HG03045 (cell line): ENCODE results near the gene SCAMP3.
"Not testable (repeated sequence)": the region's sequence is repeated elsewhere in the genome, so short reads cannot be mapped to it uniquely, and the experiment has no call there.

Experiments
- ATAC-seq: cut with Tn5 transposase; IDR thresholded peaks from one replicate; pipeline ENCODE4 v1.9.1; 2021; ENCODE audit warnings: mild to moderate bottlenecking, moderate library complexity; ENCODE audit not compliant: unreplicated experiment

Gene SCAMP3

GRCh38 chr1:155261852-155262673 lies at the start of gene SCAMP3:
Gene SCAMP3 (minus strand): TSS chr1:155262360. CDS start chr1:155262151, 209 bp downstream.
- peak; percentile 90 for ATAC-seq

DNA sequence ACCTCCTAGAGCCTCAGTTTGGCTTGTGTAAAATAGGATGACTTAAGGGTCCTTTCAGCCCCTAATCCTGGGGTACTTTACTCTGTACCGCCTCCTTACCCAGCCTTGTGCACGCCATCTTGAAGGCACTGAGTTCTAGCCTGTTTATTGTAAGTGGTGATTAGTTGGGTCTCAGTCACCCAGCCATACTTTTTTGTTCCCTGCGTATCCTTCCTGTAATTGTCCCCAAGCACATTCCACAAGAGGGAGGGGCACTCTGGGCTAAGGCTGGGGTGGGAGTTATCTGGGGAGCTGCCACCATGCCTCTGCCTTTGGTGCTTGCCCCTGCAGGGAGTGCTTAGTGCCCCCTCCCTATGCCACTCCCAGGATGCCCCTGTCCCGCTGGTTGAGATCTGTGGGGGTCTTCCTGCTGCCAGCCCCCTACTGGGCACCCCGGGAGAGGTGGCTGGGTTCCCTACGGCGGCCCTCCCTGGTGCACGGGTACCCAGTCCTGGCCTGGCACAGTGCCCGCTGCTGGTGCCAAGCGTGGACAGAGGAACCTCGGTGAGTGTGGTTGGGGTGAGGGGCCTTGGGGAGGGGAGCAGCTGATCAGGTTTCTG lies 47.4 kb upstream of the SCAMP3 start:
- ATAC-seq = no peak

DNA sequence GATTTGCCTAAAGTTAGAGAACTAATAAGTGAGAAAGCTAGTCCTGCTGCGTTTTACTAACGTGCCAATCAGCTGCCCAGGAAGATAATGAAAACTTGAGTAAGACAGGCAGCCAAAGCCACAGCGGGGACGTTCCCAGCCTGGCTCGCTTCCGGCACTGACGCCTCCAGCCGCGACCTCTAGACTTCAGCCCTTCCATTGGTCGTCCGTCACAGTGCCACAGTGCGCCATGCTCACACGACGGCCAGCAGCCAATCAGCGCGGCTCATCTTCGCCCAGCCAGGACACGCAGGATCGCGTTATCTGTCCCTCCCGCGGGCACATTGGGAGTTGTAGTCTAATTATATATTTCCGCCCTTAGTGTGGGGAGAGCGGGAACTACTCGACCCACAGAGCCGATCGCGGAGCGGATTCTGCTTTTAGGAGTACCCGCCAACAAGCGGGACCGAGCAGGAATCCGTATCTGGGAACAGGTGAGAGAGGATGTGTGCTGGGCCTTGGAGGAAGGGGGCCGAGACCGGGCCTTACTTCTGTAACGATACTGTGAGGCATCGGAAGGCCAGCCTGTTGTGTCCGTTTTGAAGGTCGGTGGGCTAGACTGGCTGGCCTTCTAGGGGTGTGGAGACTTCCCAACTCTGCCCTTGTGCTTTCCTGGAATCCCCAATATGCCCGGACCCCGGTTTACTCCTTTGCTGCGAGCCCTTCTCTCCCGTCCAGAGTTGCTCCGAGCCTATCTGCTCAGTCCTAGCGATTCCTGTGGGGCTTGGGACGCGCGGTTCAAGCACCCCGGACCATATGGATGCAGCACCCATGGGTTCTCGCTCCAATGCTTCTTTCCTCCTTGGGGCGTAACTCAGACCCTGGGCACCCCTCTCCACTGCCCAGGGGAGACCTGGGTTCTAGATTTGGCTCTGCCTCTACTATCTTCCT lies 46.6 kb upstream of the SCAMP3 start, which contains the start of gene FDPS:
Gene FDPS (plus strand): TSS at position 374 of the 930 bp plus-strand sequence. CDS start 924 bp downstream, outside the sequence.
- ATAC-seq = peak; percentile 95

DNA sequence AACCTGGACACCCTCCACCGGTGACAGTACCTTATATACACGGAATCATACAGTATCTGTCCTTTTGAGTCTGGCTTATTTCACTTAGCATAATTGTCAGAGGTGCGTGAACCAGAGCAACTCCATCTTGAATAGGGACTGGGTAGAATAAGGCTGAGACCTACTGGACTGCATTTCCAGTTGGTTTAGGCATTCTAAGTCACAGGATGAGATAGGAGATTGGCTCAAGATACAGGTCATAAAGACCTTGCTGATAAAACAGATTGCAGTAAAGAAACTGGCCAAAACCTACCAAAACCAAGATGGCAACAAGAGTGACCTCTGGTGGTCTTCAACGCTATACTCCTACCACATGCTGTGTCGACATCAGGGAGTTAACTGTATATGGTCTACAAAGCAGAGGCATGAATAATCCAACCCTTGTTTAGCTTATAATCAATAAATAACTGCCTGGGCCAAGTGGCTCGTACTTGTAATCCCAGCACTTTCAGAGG lies 45.1 kb upstream of the SCAMP3 start:
- ATAC-seq = no peak

DNA sequence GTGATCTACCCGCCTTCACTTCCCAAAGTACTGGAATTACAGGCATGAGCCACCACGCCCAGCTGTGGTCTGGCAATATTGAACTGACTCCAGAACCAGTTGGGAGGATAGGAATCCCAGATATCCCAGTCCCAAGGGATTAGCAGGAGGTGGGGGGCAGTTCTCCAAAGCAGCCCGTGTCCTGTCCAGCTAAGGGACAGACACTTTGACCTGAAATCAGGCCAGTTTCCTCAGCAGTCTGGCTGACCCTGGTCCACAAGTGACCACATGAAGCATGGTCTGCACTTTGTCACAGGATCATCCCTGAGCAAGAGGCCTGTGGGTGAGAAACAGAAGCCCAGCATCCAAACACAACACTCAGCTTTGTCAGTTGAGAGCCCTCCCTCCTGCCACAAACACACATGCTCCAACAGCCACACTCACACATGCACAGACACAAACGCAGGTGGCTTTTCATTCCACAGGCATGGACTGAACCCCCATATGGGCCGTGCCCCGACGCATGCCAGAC lies 43.8 kb upstream of the SCAMP3 start:
- ATAC-seq = no peak

GRCh38 chr1:155304558-155305063 lies 42.5 kb upstream of the SCAMP3 start:
- ATAC-seq = no peak

- ATAC-seq = no peak
Observed at GRCh38 chr1:155301342-155301841, 39.2 kb upstream of the SCAMP3 start, which contains the start of gene PKLR. Gene PKLR (minus strand): TSS chr1:155301438. CDS start chr1:155301395, 43 bp downstream.

GRCh38 chr1:155300553-155301329 lies 38.6 kb upstream of the SCAMP3 start:
- ATAC-seq = no peak

- no peak for ATAC-seq
Observed at GRCh38 chr1:155300024-155300423, 37.9 kb upstream of the SCAMP3 start.

DNA sequence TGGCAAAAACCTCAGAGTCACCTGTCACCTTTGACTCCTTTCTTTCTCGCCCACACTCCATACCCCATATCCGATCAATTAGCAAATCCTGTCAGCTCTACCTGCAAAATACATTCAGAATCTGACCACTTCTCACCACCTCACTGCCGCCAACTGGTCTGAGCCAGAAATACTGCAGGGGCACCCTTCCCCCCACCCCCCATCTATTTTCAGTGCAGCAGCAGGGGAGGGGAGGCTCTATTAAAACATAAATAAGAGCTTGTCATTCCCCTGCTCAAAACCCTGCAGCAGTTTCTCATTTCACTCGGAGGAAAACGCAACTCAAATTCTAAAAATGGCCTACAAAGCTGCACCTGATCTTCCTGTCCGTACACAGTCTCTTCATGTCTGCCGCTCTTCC lies 35.2 kb upstream of the SCAMP3 start:
- no peak for ATAC-seq

DNA sequence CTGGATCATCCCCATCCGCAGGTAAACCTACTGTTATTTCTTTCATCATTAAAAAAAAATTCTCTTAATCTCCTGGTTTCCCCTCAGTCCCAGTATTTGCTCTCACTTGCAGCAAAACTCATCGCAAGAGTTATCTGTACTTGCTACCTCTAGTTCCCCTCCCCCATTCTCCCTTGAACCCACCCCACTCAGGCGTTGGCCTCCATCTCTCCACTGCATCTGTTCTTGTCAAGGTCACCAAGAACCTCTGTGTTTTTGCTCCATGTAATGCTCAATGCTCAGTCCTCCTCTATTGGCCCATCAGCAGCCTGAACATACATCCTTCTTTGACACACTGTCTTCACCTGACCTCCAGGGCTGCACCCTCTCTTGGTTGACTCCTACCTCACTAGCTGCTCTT lies 34.5 kb upstream of the SCAMP3 start:
- ATAC-seq = no peak

DNA sequence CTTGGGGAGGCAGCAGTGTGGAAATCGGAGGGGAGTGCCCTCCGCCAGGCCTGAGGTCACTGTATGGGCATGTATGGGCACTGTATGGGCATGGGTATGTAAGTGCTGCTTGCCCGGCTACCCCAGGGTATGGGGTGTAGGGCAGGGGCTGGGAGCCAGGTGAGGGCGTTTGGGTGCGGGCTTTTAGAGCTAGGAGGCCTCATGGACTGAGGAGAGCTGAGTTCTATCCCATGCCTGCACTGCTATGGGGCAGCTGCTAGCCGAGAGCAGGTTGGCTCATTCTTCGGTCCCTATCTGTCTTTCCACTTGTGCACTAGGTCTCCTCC lies 33.7 kb upstream of the SCAMP3 start:
- ATAC-seq = no peak

- no peak for ATAC-seq
Observed at GRCh38 chr1:155295183-155295941, 33.2 kb upstream of the SCAMP3 start.

GRCh38 chr1:155294520-155295182 lies 32.5 kb upstream of the SCAMP3 start:
- no peak for ATAC-seq

- ATAC-seq = no peak
Observed at GRCh38 chr1:155293086-155293749, 31.1 kb upstream of the SCAMP3 start.

GRCh38 chr1:155291006-155291405 lies 28.8 kb upstream of the SCAMP3 start:
- not testable (repeated sequence) for ATAC-seq

GRCh38 chr1:155287987-155288543 lies 25.9 kb upstream of the SCAMP3 start:
- no peak for ATAC-seq

DNA sequence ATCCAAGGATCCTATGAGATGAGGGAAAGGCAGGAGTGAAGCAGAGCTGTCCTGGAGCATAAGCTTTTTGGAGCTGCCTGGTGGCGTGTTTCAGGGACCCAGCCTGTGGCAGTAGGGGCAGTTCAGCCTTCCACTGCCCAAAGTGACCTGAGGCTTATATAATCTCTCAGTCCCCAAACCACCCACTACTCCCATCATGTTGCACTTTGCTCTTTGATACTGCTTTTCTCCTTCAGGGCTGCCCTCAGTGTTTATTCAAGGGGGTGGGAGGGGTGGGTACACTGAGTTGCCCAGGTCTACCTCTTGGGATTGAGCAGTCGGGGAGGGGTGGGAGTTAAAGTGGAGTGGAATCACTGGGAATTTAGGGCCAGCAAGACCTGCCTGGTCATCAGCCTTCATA lies 24.4 kb upstream of the SCAMP3 start:
- no peak for ATAC-seq
